Sigmoid colon (tissue), 7 donors: Measurements from ENCODE around the gene FBXO48. TPM values are rescaled to one million over a fixed set of nuclear protein-coding genes. Genes with fewer than 3 reads are reported as not detected.

Experiments
- DNase-seq: peaks from one replicate; pipeline ENCODE4 v3.0.0-alpha.2; 2019
- H3K27ac ChIP-seq, 4 donors: fragments of 200-600 bp; sonication (generic); one replicate each; pipeline ENCODE4 v1.5.1; 2016 to 2019; ENCODE audit warnings: mild to moderate bottlenecking in 1 of 4
- H3K27me3 ChIP-seq, 3 donors: fragments of 200-600 bp; sonication (generic); one replicate each; pipeline ENCODE4 v1.5.1; 2019; ENCODE audit warnings: mild to moderate bottlenecking in 1 of 3
- H3K36me3 ChIP-seq, 4 donors: fragments of 200-600 bp; sonication (generic); one replicate each; pipeline ENCODE4 v1.5.1; 2016 to 2019
- H3K4me1 ChIP-seq, 4 donors: fragments of 200-600 bp; sonication (generic); one replicate each; pipeline ENCODE4 v1.5.1; 2017 to 2019
- H3K4me3 ChIP-seq, 4 donors: fragments of 200-600 bp; sonication (generic); one replicate each; pipeline ENCODE4 v1.5.1; 2017 to 2019; ENCODE audit warnings: mild to moderate bottlenecking in 2 of 4, moderate library complexity in 1 of 4
- H3K9me3 ChIP-seq, 4 donors: fragments of 200-600 bp in 3 of 4; sonication (generic) in 3 of 4; one replicate each; pipeline versions ENCODE4 v1.5.1 to v1.6.1; 2013 to 2019
- EP300 ChIP-seq, 4 donors: sonication (generic); formaldehyde crosslinking; IDR thresholded peaks; one replicate each; pipeline ENCODE4 v1.6.1; 2017; ENCODE audit warnings: antibody characterized with exemption in 4 of 4
- POLR2A ChIP-seq, 2 donors: fragments of 450-650 bp; IDR thresholded peaks; one replicate each; pipeline ENCODE4 v1.6.1; 2016; ENCODE audit warnings: antibody characterized with exemption in 2 of 2, mild to moderate bottlenecking in 2 of 2, moderate library complexity in 2 of 2
- POLR2AphosphoS5 ChIP-seq, 4 donors: sonication (generic); formaldehyde crosslinking; IDR thresholded peaks; one replicate each; pipeline ENCODE4 v1.6.1; 2017; ENCODE audit warnings: antibody characterized with exemption in 4 of 4
- WGBS, 2 donors: extraction: QIAGEN DNeasy Blood & Tissue Kit; methylation state at CpG; one replicate each; pipeline ENCODE4 v1.1.7; 2013; 5-methylcytosine and 5-hydroxymethylcytosine counted together
- intact Hi-C: fragments of 100-400 bp; cut with DNase I; formaldehyde crosslinking; loops from one replicate; pipeline ENCODE4 v1.15.1; 2023
- polyA plus RNA-seq, 3 donors: library from polyadenylated mRNA; stranded (reverse); fragments of 200-250 nt; gene quantifications; one replicate each; pipeline ENCODE4 v1.2.3, GENCODE V29; 2013
- total RNA-seq, 4 donors: library from RNA; depleted of rRNA; stranded (reverse); fragments of >200 nt; gene quantifications; one replicate each; pipeline ENCODE4 v1.1.0, GENCODE V29; 2016
- TF ChIP-seq, protein P1 (sequence below), 4 experiments: fragments of 450-650 bp in 3 of 4; fragments of 200-600 bp in 1 of 4; IDR thresholded peaks; one replicate each; pipeline ENCODE4 v1.5.1; 2016 to 2019; ENCODE audit warnings: antibody characterized with exemption in 4 of 4, mild to moderate bottlenecking in 3 of 4, moderate library complexity in 2 of 4
- donor health status: healthy with polysubstance abuse.
- donor health status: Bipolar disorder and iron deficiency.
- donor health status: healthy.

FBXO48 gene
- total and polyA plus RNA-seq, 7 donors, result 0.55 to 1.2 (median 0.70) TPM

DNA sequence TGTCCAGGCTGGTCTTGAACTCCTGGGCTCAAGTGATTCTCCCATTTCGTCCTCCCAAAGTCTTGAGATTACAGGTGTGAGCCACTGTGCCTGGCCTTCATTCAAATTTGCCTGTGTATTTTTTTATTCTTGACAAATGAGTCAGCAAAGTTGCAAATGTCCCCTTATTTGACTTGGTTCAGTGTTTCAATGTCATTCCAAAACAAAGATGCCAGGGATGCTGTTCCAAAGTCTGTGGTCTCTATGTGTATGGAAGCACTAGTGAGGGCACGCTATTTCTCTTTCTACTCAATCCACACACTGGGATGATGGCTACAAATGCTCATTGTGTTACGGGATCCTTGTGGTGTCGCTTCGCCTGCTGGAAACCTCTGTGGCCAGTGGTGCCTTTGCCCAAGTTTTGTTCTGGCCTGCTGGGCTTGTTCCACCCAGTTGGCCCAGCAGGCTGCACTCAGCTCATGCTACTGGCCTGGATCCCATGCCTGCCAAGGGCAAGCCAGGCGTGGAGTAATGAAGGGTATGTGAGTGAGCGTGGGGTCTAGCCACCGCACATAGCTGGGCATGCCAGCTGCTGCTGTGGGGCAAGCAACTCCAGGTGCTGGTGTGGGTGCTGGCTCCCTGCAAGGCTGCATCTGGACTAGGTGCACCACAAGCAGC, 35.6 kb downstream of the FBXO48 start:
- H3K9me3 ChIP-seq, result no peaks in the 10 kb centered on the region
- H3K4me1 ChIP-seq, result peaks cover 0 to 42% (median 25%) of the 10 kb centered on the region in 4 donors
- no peak for TF ChIP-seq POLR2AphosphoS5 (IDR thresholded peaks at IDR 0.05)
- TF ChIP-seq EP300 (IDR thresholded peaks at IDR 0.05), result no peak
- no peak for TF ChIP-seq POLR2A (IDR thresholded peaks at IDR 0.05)
- TF ChIP-seq, protein P1, sequence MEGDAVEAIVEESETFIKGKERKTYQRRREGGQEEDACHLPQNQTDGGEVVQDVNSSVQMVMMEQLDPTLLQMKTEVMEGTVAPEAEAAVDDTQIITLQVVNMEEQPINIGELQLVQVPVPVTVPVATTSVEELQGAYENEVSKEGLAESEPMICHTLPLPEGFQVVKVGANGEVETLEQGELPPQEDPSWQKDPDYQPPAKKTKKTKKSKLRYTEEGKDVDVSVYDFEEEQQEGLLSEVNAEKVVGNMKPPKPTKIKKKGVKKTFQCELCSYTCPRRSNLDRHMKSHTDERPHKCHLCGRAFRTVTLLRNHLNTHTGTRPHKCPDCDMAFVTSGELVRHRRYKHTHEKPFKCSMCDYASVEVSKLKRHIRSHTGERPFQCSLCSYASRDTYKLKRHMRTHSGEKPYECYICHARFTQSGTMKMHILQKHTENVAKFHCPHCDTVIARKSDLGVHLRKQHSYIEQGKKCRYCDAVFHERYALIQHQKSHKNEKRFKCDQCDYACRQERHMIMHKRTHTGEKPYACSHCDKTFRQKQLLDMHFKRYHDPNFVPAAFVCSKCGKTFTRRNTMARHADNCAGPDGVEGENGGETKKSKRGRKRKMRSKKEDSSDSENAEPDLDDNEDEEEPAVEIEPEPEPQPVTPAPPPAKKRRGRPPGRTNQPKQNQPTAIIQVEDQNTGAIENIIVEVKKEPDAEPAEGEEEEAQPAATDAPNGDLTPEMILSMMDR (IDR thresholded peaks at IDR 0.05), result no peak
- WGBS, 2 donors, result 83% methylated on average over 8 of the region's 8 CpGs
- intact Hi-C loops, result no loop called here
- H3K27ac ChIP-seq, result no peak overlapping the region
- H3K27me3 ChIP-seq, result no peaks in the 10 kb centered on the region
- H3K36me3 ChIP-seq, result no peaks in the 10 kb centered on the region
- DNase-seq, result no peak
- H3K4me3 ChIP-seq, result no peak overlapping the region

- H3K36me3 ChIP-seq, result no peaks in the 10 kb centered on the region
- no peak overlapping the region for H3K4me3 ChIP-seq
- no peak overlapping the region for H3K27ac ChIP-seq
- 87 to 89% methylated on average over 7 of the region's 7 CpGs for WGBS, 2 donors
- TF ChIP-seq POLR2AphosphoS5 (IDR thresholded peaks at IDR 0.05) (no peak), POLR2A (IDR thresholded peaks at IDR 0.05) (no peak)
- TF ChIP-seq, protein P1 (IDR thresholded peaks at IDR 0.05), result no peak
- DNase-seq, result no peak
- intact Hi-C loops, result no loop called here
- H3K9me3 ChIP-seq, result no peaks in the 10 kb centered on the region
- peaks cover 0 to 25% (median 17%) of the 10 kb centered on the region in 4 donors for H3K4me1 ChIP-seq
- H3K27me3 ChIP-seq, result no peaks in the 10 kb centered on the region
Observed at GRCh38 chr2:68429311-68429826, 37.7 kb downstream of the FBXO48 start.

- H3K27ac ChIP-seq, result peak overlapping the region in 2 of 4 donors; percentile 5 to 21
- no peaks in the 10 kb centered on the region for H3K36me3 ChIP-seq
- no peaks in the 10 kb centered on the region for H3K9me3 ChIP-seq
- H3K27me3 ChIP-seq, result no peaks in the 10 kb centered on the region
- intact Hi-C loops, result no loop called here
- TF ChIP-seq POLR2A (IDR thresholded peaks at IDR 0.05), result no peak
- no peak for TF ChIP-seq EP300 (IDR thresholded peaks at IDR 0.05)
- TF ChIP-seq POLR2AphosphoS5 (IDR thresholded peaks at IDR 0.05), result no peak
- TF ChIP-seq, protein P1 (IDR thresholded peaks at IDR 0.05), result no peak
- no peak for DNase-seq
- H3K4me1 ChIP-seq, result peaks cover 0 to 25% (median 17%) of the 10 kb centered on the region in 4 donors
- no peak overlapping the region for H3K4me3 ChIP-seq
- WGBS, 2 donors, result 83 to 86% methylated on average over 1 of the region's 1 CpG
Observed at GRCh38 chr2:68428746-68429145, 38.3 kb downstream of the FBXO48 start.

- DNase-seq, result no peak
- Histone ChIP-seq H3K9me3 (no peaks in the 10 kb centered on the region), H3K27ac (peak overlapping the region in 2 of 4 donors; percentile 5 to 21), H3K4me3 (no peak overlapping the region), H3K4me1 (peaks cover 0 to 25% (median 17%) of the 10 kb centered on the region in 4 donors), H3K27me3 (no peaks in the 10 kb centered on the region), H3K36me3 (no peaks in the 10 kb centered on the region)
- intact Hi-C loops, result no loop called here
- WGBS, 2 donors, result 62 to 66% methylated on average over 4 of the region's 4 CpGs
- TF ChIP-seq, protein P1 (IDR thresholded peaks at IDR 0.05), result no peak
- TF ChIP-seq POLR2A (IDR thresholded peaks at IDR 0.05), result no peak
- no peak for TF ChIP-seq EP300 (IDR thresholded peaks at IDR 0.05)
- TF ChIP-seq POLR2AphosphoS5 (IDR thresholded peaks at IDR 0.05), result no peak
Observed at GRCh38 chr2:68428126-68428525, 39.0 kb downstream of the FBXO48 start.
